DMS53 treated with DMSO at 0.1 percent for 48 hours (cell line): ENCODE data around the gene TNIK.
A peak's percentile ranks its signal among the peaks of the same experiment; 100 is the strongest.

Source experiments
- DNase-seq: peaks from one replicate; lab custom pipeline; 2025; ENCODE audit not compliant: unreplicated experiment; lab: John Stamatoyannopoulos, UW

Gene TNIK

DNA sequence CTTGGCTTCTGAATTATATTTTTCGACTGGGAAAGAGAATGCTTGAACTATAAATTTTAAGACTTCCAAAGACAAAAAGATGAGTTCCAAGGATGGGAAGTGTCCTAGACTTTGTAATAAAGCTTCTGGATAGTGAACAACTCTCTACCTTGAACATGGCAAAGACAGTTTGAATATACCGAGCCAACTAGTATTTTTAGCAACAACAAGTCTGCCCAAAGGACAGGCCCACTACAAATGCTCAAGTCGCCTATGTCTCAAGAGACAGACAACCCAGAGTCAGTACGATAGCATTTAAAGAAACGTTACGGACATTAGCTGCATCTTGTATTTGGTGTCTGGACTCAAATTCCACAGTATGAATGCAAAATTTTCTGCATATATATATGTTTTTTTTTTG lies 258.4 kb downstream of the TNIK start:
- DNase-seq = no peak

- no peak for DNase-seq
Observed at GRCh38 chr3:171200750-171201088, 259.5 kb downstream of the TNIK start.

- no peak for DNase-seq
Observed at GRCh38 chr3:171200052-171200749, 260.0 kb downstream of the TNIK start.

DNA sequence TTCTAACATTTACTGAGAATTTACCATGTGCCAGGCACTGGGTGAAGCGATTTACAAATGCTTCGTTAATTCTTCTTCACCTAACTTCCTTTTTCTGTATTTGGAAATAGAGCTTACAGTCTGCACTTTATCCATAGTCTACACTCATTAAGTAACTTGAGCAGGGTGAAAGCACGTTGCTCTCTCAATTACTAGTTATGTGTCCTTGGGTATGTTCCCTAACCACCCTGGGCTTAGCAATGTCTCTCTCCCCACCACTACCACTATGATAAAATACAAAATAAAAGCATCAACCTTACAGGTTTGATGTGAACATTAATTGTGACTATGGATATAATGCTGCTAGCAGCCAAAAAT lies 260.8 kb downstream of the TNIK start:
- no peak for DNase-seq

GRCh38 chr3:171198781-171199472 lies 261.3 kb downstream of the TNIK start:
- DNase-seq = no peak

GRCh38 chr3:171195686-171196085 lies 264.5 kb downstream of the TNIK start:
- no peak for DNase-seq

DNA sequence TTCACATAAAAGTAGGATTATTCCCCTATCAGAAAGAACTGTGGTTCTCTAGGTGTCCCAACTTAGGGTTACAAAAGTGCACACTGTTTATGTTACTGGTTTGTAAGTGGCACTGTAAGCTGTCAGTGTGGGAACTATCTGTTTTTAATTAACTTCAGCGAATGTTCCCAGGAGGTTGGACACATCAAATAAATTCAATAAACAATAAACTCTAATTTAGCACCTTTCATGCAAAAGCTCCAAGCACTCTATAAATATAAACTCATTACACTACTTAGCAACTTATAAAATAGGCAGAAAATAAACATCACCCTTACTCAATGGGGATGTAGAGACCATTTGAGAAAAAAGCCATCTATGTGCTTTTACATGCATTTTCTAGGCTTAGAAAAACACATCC lies 265.2 kb downstream of the TNIK start:
- DNase-seq = no peak

- no peak for DNase-seq
Observed at GRCh38 chr3:171193693-171194092, 266.5 kb downstream of the TNIK start.

DNA sequence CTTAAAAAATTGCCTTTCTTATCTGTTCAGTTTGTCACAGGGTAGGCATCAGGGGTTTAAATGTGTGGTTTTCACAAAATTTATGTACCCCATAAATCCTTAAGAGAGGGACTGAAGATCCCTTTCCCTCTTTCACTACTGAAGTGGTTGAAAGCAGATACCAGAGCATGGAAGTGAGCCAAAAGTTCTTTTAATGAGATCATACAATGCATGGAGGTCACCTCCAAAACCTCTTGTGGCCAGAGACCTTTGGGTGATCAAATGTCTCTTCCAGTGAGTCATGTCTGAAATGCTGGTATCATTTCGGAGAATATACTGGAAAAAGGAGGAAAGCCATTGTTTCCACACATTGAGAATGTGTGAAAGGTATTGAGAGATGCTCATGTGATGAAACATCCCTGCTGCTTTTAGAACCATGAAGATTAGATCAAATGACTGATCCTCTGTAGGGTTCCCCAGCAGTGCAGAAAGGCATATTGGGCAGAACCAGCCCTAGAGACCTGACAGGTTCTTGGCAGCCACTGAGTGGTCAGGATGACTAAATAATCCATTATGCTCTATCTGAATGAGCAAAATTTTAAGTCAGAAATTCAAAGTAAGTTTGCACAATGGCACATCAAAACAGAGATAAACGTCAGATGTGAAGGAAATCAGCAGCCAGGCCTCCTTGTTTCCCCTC lies 267.9 kb downstream of the TNIK start:
- DNase-seq = no peak

DNA sequence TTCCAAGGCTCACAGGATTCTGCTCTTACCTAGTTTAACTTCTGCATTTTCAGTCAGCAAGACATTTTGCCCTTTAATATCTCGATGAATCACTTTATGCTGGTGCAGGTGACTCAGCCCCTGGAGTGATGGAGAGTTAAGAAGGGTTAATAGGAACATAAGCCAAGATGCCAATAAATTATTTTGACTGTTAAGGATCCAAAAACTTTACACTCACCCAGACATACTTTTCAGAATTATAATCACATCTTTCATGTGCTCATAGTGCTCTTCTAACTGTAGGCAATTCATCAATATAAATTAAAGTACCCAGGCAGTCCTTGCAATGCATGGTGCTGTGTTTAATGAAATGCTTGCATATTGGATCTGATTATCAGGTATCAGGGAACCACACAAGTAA lies 269.5 kb downstream of the TNIK start:
- no peak for DNase-seq

DNA sequence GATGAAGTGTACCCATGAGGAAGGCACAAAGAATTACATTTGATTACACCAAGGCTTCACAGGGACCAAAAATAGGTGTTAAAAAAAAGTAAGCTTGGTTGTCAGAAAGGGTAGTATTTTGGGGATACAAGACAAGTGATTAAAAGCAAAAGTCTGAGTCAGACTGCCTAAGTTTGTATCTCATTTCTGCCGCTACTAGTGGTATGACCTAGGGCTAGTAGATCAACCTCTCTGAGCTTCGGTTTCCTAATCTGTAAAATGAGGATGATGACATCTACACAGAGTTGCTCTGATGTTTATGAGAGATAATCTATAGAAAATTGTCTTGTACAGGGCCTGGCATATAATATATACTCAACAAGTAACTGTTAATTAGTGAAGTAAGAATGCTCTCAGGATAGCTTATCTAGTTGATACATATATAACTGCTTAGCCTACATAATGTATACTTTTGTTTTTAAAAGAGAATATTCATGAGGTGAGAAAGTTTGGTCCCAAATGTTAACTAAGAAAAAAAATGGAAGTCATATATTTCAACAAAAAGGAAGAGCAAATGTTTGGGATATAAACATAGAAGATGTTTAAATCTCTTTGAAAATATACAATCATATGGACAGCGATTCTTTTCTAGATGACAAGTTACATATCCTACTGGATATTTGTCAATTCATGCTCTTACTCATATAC lies 270.7 kb downstream of the TNIK start:
- no peak for DNase-seq

DNA sequence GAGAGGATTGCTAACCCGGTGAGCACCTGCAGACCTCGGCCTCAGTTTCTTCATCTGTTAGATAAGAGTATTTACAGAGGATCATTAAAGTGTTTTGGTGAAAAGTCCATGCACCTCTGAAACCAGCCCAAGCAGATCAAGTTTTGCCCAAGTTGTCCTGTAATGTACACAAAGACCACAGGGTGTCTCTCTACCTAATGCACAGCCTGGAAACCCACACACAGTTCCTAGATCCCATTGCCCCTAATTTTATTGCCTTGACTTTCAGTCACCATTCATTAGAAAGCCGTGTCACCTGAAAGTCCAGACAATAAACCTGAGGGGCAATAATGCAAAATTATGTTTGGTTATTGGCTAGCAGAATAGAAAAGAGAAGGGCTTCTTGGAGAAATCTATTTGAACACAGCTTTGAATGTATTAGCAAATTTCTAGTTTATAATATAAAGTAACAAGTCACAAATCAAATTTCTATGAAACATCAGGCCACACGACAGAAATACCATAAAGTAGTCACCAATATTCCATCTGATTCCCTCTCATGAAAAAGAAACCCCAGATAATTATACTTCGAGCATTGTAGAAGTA lies 272.4 kb downstream of the TNIK start:
- DNase-seq = peak; percentile 23

DNA sequence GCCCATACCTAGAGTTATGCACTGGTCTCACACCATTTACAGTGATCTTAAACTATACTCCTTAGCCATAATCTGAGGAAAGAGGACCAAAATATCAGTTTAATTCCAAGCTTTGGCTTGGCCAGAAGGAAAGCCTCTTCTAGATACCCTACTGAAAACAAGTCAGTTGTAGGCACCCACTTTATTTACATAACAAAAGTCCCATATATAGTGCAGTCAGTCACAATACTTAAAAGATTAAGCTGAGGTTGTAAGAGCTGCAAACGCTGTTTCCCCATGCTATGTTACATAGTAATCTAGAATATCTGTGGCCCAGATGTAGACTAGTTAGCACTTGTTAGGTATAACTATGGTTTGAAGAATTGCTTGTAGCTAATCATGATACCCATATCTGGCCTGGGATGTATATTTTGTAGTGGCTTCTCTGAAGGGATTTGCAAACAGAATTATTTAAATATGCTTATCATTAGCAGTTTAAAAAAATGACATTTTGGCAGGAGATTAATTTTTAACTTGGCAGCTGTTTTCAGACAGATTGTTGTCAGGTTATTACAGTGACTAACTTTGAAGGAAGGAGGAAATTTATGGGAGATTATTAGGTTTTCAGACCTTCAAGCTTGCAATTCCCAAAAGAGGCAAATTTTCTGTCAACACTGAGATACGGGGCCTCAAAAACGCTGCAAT lies 273.2 kb downstream of the TNIK start:
- no peak for DNase-seq

GRCh38 chr3:171186383-171186782 lies 273.8 kb downstream of the TNIK start:
- no peak for DNase-seq

GRCh38 chr3:171185959-171186358 lies 274.2 kb downstream of the TNIK start:
- DNase-seq = no peak

- DNase-seq = no peak
Observed at GRCh38 chr3:171184372-171184771, 275.8 kb downstream of the TNIK start.

DNA sequence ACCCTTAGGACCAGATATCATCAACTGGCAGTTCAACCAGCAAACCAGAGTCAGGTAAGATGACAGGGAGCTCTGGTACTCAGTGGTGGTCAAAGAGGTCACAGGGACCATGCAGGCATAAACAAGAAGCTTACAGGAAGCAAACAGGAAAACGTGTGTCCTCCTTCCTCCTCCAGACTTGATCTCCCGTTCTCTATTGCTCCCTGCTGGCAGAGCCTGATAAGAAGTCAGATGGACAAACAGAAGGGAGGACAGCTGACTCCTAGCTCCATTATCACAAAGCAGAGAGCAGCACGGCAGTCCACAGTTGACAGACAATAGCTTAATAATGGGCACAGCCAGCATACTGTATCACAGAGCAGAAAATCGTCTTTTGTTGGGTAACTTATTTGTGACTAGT lies 277.2 kb downstream of the TNIK start:
- no peak for DNase-seq

DNA sequence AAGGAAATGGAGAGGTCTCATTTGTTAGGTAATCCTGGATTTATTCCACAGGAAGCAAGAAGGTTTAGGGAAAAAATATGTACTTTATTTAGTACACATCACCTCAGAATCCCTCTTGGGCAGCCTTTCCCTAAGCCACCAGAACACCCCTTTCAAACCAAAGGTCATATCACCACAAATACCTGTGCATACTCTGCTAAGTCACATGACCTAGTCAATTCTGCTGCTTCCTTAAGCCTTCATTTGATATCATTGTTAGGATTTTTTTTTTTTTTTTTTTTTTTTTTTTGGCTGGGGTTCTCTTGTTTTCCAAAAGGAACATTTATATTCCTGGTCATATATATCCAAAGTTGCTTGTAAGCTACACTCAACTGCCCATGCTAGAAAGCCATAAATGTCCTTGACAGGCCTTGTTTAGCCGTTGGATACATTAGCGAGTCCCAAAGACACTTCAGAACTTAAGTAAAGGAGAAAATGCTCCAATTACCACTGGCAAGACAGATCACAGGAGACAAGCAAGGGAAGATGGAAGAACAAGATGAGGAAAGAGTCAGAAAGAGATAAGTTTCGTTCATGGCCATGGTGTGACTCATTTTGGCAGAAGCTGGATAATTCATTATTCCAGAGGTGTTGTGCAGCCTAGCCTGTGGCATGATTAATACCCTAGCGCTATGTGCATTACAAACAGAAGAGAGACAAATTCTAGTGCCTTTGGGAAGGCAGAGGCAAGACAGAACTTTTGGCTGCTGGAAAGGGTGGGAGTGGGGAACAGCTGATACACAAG lies 278.1 kb downstream of the TNIK start:
- DNase-seq = no peak

- no peak for DNase-seq
Observed at GRCh38 chr3:171178714-171179113, 281.5 kb downstream of the TNIK start.

- DNase-seq = no peak
Observed at GRCh38 chr3:171177553-171177952, 282.7 kb downstream of the TNIK start.
